SK-N-SH treated with all-trans-retinoic acid at 6 μM for 48 hours (cell line): ENCODE measurements around the gene ADM5.
"Not testable (repeated sequence)": the region's sequence is repeated elsewhere in the genome, so short reads cannot be mapped to it uniquely, and the experiment has no call there.

Source experiments
- ATAC-seq: fragments of 200-7000 bp; cut with Tn5 transposase; 3 replicates; pipeline ENCODE4 v1.9.1; 2020; ENCODE audit warnings: mild to moderate bottlenecking, moderate library complexity
- ARNTL ChIP-seq: fragments of 450-650 bp; formaldehyde crosslinking; IDR thresholded peaks from 2 replicates; pipeline ENCODE4 v1.5.0; 2020; ENCODE audit warnings: low read depth, mild to moderate bottlenecking, moderate library complexity, borderline replicate concordance
- CREB5 ChIP-seq: fragments of 250-450 bp; sonication (Bioruptor Pico); IDR thresholded peaks from 2 replicates; pipeline ENCODE4 v1.5.1; 2020; ENCODE audit warnings: low read depth, mild to moderate bottlenecking, moderate library complexity
- CSDC2 ChIP-seq: fragments of 250-450 bp; sonication (Bioruptor Pico); IDR thresholded peaks from 2 replicates; pipeline ENCODE4 v1.5.0; 2020; ENCODE audit warnings: mild to moderate bottlenecking, moderate library complexity
- CSRNP3 ChIP-seq: fragments of 250-450 bp; sonication (Bioruptor Pico); IDR thresholded peaks from 2 replicates; pipeline ENCODE4 v1.5.1; 2021; ENCODE audit warnings: mild to moderate bottlenecking, moderate library complexity
- GLIS3 ChIP-seq: fragments of 250-450 bp; sonication (Bioruptor Pico); IDR thresholded peaks from 2 replicates; pipeline ENCODE4 v1.5.0; 2020; ENCODE audit warnings: mild to moderate bottlenecking, moderate library complexity
- ISL1 ChIP-seq: fragments of 250-450 bp; sonication (Bioruptor Pico); IDR thresholded peaks from 2 replicates; pipeline ENCODE4 v2.1.2; 2022; ENCODE audit warnings: mild to moderate bottlenecking, moderate library complexity
- OSR1 ChIP-seq: fragments of 250-450 bp; sonication (Bioruptor Pico); IDR thresholded peaks from 2 replicates; pipeline ENCODE4 v1.8.0; 2022; ENCODE audit warnings: moderate library complexity, mild to moderate bottlenecking, inconsistent platforms
- PATZ1 ChIP-seq: fragments of 250-450 bp; sonication (Bioruptor Pico); IDR thresholded peaks from 2 replicates; pipeline ENCODE4 v1.8.0; 2020; ENCODE audit warnings: mild to moderate bottlenecking, moderate library complexity, borderline replicate concordance
- PPARA ChIP-seq: fragments of 250-450 bp; sonication (Bioruptor Pico); IDR thresholded peaks from 2 replicates; pipeline ENCODE4 v1.5.0; 2020; ENCODE audit warnings: mild to moderate bottlenecking, borderline replicate concordance
- RARB ChIP-seq: fragments of 250-450 bp; sonication (Bioruptor Pico); IDR thresholded peaks from 2 replicates; pipeline ENCODE4 v1.8.0; 2021; ENCODE audit warnings: mild to moderate bottlenecking, moderate library complexity
- SNAI2 ChIP-seq: fragments of 250-450 bp; sonication (Bioruptor Pico); IDR thresholded peaks from 2 replicates; pipeline ENCODE4 v1.5.0; 2020; ENCODE audit warnings: mild to moderate bottlenecking, moderate library complexity
- TCF4 ChIP-seq: fragments of 250-450 bp; sonication (Bioruptor Pico); IDR thresholded peaks from 2 replicates; pipeline ENCODE4 v1.8.0; 2021; ENCODE audit warnings: mild to moderate bottlenecking, moderate library complexity, borderline replicate concordance
- TOX ChIP-seq: fragments of 250-450 bp; sonication (Bioruptor Pico); IDR thresholded peaks from 2 replicates; pipeline ENCODE4 v1.8.0; 2021; ENCODE audit warnings: mild to moderate bottlenecking, moderate library complexity, borderline replicate concordance
- TSHZ2 ChIP-seq: fragments of 250-450 bp; sonication (Bioruptor Pico); IDR thresholded peaks from 2 replicates; pipeline ENCODE4 v1.5.0; 2020; ENCODE audit warnings: mild to moderate bottlenecking, moderate library complexity
- ZFP3 ChIP-seq: fragments of 250-450 bp; sonication (Bioruptor Pico); IDR thresholded peaks from 2 replicates; pipeline ENCODE4 v1.5.0; 2020; ENCODE audit warnings: mild to moderate bottlenecking, moderate library complexity
- ZFP30 ChIP-seq: fragments of 450-650 bp; formaldehyde crosslinking; IDR thresholded peaks from 2 replicates; pipeline ENCODE4 v1.5.0; 2022; ENCODE audit warnings: mild to moderate bottlenecking, moderate library complexity
- ZNF565 ChIP-seq: fragments of 450-650 bp; formaldehyde crosslinking; conservative IDR thresholded peaks from 2 replicates; pipeline ENCODE4 v1.5.0; 2020; ENCODE audit warnings: low read depth, mild to moderate bottlenecking, moderate library complexity
- ZNF70 ChIP-seq: fragments of 450-650 bp; formaldehyde crosslinking; IDR thresholded peaks from 2 replicates; pipeline ENCODE4 v1.5.0; 2020; ENCODE audit warnings: mild to moderate bottlenecking, moderate library complexity
- ZNF8 ChIP-seq: fragments of 450-650 bp; formaldehyde crosslinking; IDR thresholded peaks from 2 replicates; pipeline ENCODE4 v1.5.0; 2020; ENCODE audit warnings: mild to moderate bottlenecking, moderate library complexity

The ADM5 gene

GRCh38 chr19:49718991-49719390 lies 29.6 kb downstream of the ADM5 start:
- TF ChIP-seq ARNTL (CRISPR knock-in tag) = no peak
- TF ChIP-seq CSRNP3 = no peak
- TF ChIP-seq ISL1 (CRISPR knock-in tag) = no peak
- no peak for TF ChIP-seq TOX (CRISPR knock-in tag)
- no peak for TF ChIP-seq ZFP3 (CRISPR knock-in tag)
- no peak for TF ChIP-seq ZNF8 (CRISPR knock-in tag)
- TF ChIP-seq ZNF565 (CRISPR knock-in tag) = no peak
- no peak for TF ChIP-seq SNAI2 (CRISPR knock-in tag)
- TF ChIP-seq CREB5 (CRISPR knock-in tag) = no peak
- TF ChIP-seq OSR1 (CRISPR knock-in tag) = no peak
- TF ChIP-seq TCF4 (CRISPR knock-in tag) = no peak
- TF ChIP-seq, all 23 proteins: peak for 0

GRCh38 chr19:49719420-49719819 lies 30.0 kb downstream of the ADM5 start:
- ATAC-seq = not testable (repeated sequence)

More at GRCh38 chr19:49718991-49719390, 29.6 kb downstream of the ADM5 start:
- ATAC-seq = no peak

- TF ChIP-seq TOX (CRISPR knock-in tag) = no peak
- no peak for TF ChIP-seq CSRNP3
- TF ChIP-seq TSHZ2 (CRISPR knock-in tag) = no peak
- no peak for TF ChIP-seq CREB5 (CRISPR knock-in tag)
- TF ChIP-seq ZNF70 = no peak
- TF ChIP-seq OSR1 (CRISPR knock-in tag) = no peak
- no peak for TF ChIP-seq ISL1 (CRISPR knock-in tag)
- TF ChIP-seq ARNTL (CRISPR knock-in tag) = no peak
- no peak for TF ChIP-seq PATZ1 (CRISPR knock-in tag)
- no peak for TF ChIP-seq CSDC2 (CRISPR knock-in tag)
- TF ChIP-seq PPARA = no peak
- TF ChIP-seq GLIS3 (CRISPR knock-in tag) = no peak
- no peak for TF ChIP-seq RARB
- no peak for TF ChIP-seq SNAI2 (CRISPR knock-in tag)
- no peak for TF ChIP-seq ZFP30
- no peak for ATAC-seq
These were observed 38.0 kb downstream of the ADM5 start for GRCh38 chr19:49727217-49728030.
